Measurements from ENCODE around the gene LCMT2. TPM values are rescaled to one million over a fixed set of nuclear protein-coding genes. Genes with fewer than 3 reads are reported as not detected.
"Not testable (repeated sequence)": the region's sequence is repeated elsewhere in the genome, so short reads cannot be mapped to it uniquely, and the experiment has no call there.

Gene LCMT2
- total RNA-seq, 1 donor, result 6.9 TPM

DNA sequence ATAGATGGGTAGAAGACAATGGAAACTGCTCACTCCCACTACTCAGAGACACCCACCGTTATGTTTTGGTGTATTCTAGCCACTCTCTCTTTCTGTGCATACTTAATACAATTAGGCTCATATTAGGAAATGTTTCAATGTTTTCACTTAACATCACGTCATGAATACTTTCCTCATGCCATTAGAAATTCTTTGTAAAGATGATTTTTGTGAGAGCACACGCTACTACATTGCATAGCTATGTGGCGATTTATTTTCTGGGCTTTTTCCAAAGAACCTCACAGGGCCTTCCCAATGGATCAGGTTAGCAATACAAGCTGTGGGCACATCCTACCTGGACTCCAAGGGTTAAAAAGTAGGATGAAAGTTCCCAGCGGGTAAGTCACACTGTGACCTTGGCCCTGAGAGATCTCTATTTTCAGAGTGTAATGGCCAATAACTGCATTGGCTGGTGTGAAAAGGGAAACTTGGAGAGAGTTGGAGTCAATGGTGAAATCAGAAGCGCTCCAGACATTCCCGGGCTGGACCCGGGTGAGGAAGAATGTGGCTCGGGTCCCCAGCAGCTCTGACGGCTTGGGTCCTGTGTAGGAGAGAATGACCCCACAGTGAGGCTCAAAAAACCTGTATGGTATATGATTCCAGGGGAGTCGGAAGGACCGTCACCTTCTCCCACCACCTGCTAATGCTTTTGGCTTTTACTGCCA is 37.8 kb downstream of the LCMT2 start:
- DNase-seq (ENCODE audit: insufficient read length, low spot score, missing footprints), result no peak
- H3K79me2 ChIP-seq (ENCODE audit: insufficient read depth, low read length), result no peaks in the 10 kb centered on the region
- H3K4me2 ChIP-seq (ENCODE audit: insufficient read depth, low read length), result no peak overlapping the region
- H4K20me1 ChIP-seq (ENCODE audit: insufficient read depth, low read length), result no peaks in the 10 kb centered on the region
- no peaks in the 10 kb centered on the region for H3K4me1 ChIP-seq (ENCODE audit: insufficient read depth, low read length)
- no peak overlapping the region for H3K27ac ChIP-seq (ENCODE audit: low read depth, low read length)
- H3K4me3 ChIP-seq (ENCODE audit: insufficient read depth, low read length), result no peak overlapping the region
- H3K36me3 ChIP-seq (ENCODE audit: insufficient read depth, low read length), result no peaks in the 10 kb centered on the region
- TF ChIP-seq, protein P1, sequence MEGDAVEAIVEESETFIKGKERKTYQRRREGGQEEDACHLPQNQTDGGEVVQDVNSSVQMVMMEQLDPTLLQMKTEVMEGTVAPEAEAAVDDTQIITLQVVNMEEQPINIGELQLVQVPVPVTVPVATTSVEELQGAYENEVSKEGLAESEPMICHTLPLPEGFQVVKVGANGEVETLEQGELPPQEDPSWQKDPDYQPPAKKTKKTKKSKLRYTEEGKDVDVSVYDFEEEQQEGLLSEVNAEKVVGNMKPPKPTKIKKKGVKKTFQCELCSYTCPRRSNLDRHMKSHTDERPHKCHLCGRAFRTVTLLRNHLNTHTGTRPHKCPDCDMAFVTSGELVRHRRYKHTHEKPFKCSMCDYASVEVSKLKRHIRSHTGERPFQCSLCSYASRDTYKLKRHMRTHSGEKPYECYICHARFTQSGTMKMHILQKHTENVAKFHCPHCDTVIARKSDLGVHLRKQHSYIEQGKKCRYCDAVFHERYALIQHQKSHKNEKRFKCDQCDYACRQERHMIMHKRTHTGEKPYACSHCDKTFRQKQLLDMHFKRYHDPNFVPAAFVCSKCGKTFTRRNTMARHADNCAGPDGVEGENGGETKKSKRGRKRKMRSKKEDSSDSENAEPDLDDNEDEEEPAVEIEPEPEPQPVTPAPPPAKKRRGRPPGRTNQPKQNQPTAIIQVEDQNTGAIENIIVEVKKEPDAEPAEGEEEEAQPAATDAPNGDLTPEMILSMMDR (IDR thresholded peaks at IDR 0.05; ENCODE audit: extremely low read depth, low read depth, low read length), result no peak
- H3K9me3 ChIP-seq (ENCODE audit: low read depth, low read length), result no peaks in the 10 kb centered on the region
- no peak overlapping the region for H2AFZ ChIP-seq (ENCODE audit: low read length)
- peaks cover 59% of the 10 kb centered on the region for H3K27me3 ChIP-seq (ENCODE audit: insufficient read depth, low read length)

DNA sequence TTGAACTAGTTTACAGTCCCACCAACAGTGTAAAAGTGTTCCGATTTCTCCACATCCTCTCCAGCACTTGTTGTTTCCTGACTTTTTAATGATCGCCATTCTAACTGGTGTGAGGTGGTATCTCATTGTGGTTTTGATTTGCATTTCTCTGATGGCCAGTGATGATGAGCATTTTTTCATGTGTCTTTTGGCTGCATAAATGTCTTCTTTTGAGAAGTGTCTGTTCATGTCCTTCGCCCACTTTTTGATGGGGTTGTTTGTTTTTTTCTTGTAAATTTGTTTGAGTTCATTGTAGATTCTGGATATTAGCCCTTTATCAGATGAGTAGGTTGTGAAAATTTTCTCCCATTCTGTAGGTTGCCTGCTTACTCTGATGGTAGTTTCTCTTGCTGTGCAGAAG is 40.7 kb downstream of the LCMT2 start:
- H3K27me3 ChIP-seq (ENCODE audit: insufficient read depth, low read length), result peaks cover 57% of the 10 kb centered on the region
- not testable (repeated sequence) for H3K79me2 ChIP-seq (ENCODE audit: insufficient read depth, low read length); H3K9me3 ChIP-seq (ENCODE audit: low read depth, low read length); H2AFZ ChIP-seq (ENCODE audit: low read length); DNase-seq (ENCODE audit: insufficient read length, low spot score, missing footprints); H4K20me1 ChIP-seq (ENCODE audit: insufficient read depth, low read length); H3K36me3 ChIP-seq (ENCODE audit: insufficient read depth, low read length); H3K4me1 ChIP-seq (ENCODE audit: insufficient read depth, low read length); H3K27ac ChIP-seq (ENCODE audit: low read depth, low read length); H3K4me3 ChIP-seq (ENCODE audit: insufficient read depth, low read length); H3K4me2 ChIP-seq (ENCODE audit: insufficient read depth, low read length)

DNA sequence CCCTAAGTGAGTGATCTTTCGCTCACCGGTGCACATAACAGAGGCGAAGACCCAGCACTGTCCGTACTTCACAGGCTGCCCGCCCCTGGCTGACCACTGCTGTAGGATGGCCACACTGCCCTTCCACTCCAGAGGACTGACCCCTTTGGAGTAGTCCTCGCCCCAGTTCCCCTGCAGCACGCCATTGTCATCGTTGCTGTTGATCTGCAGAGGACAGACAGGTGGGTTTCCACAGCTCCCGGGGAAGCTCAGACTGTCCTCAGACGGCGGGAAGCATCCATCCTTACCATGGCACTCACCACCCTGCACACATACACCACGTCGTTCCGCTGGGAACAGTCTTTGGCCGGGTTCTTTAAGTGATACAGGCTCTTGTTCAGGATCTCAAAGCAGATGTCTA is 43.1 kb downstream of the LCMT2 start:
- H2AFZ ChIP-seq (ENCODE audit: low read length), result no peak overlapping the region
- DNase-seq (ENCODE audit: insufficient read length, low spot score, missing footprints), result no peak

DNA sequence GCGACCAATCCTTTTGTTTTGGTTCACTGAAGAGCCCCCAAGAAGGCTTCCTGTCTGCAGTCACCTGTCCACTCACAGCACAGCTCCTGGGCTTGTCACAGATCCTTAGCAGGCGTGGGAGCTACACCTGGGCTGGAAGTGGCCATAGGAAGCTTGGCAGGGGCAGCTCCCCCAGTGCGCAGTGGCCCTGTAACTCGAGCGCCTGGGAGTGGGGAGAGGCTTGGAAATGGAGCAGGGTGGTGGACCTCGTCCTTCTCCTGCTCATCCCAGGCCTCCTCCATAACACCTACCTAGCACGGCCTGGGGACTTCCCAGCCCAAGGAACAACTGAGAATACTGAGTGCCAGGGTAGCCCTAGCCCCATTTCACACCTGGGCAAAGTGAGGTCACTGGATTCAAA is 44.3 kb downstream of the LCMT2 start:
- Histone ChIP-seq H3K27ac (ENCODE audit: low read depth, low read length) (no peak overlapping the region), H3K36me3 (ENCODE audit: insufficient read depth, low read length) (no peaks in the 10 kb centered on the region), H3K79me2 (ENCODE audit: insufficient read depth, low read length) (no peaks in the 10 kb centered on the region), H3K4me1 (ENCODE audit: insufficient read depth, low read length) (no peaks in the 10 kb centered on the region), H4K20me1 (ENCODE audit: insufficient read depth, low read length) (no peaks in the 10 kb centered on the region), H3K27me3 (ENCODE audit: insufficient read depth, low read length) (peaks cover 31% of the 10 kb centered on the region), H3K4me2 (ENCODE audit: insufficient read depth, low read length) (no peak overlapping the region), H3K9me3 (ENCODE audit: low read depth, low read length) (no peaks in the 10 kb centered on the region), H3K4me3 (ENCODE audit: insufficient read depth, low read length) (no peak overlapping the region), H2AFZ (ENCODE audit: low read length) (no peak overlapping the region)
- TF ChIP-seq, protein P1 (IDR thresholded peaks at IDR 0.05; ENCODE audit: extremely low read depth, low read depth, low read length), result no peak
- DNase-seq (ENCODE audit: insufficient read length, low spot score, missing footprints), result no peak

More for the DNA sequence above, 43.1 kb downstream of the LCMT2 start:
- no peaks in the 10 kb centered on the region for H3K4me1 ChIP-seq (ENCODE audit: insufficient read depth, low read length)
- peaks cover 37% of the 10 kb centered on the region for H3K27me3 ChIP-seq (ENCODE audit: insufficient read depth, low read length)
- H3K36me3 ChIP-seq (ENCODE audit: insufficient read depth, low read length), result no peaks in the 10 kb centered on the region
- H3K4me3 ChIP-seq (ENCODE audit: insufficient read depth, low read length), result no peak overlapping the region
- TF ChIP-seq, protein P1 (IDR thresholded peaks at IDR 0.05; ENCODE audit: extremely low read depth, low read depth, low read length), result no peak
- no peaks in the 10 kb centered on the region for H3K79me2 ChIP-seq (ENCODE audit: insufficient read depth, low read length)
- H4K20me1 ChIP-seq (ENCODE audit: insufficient read depth, low read length), result no peaks in the 10 kb centered on the region
- no peak overlapping the region for H3K27ac ChIP-seq (ENCODE audit: low read depth, low read length)
- H3K9me3 ChIP-seq (ENCODE audit: low read depth, low read length), result no peaks in the 10 kb centered on the region
- no peak overlapping the region for H3K4me2 ChIP-seq (ENCODE audit: insufficient read depth, low read length)

Data from osteoblast (primary cell).